HG02938 (cell line): ENCODE results near the gene B4GALT7.
A peak's percentile ranks its signal among the peaks of the same experiment; 100 is the strongest.
"Not testable (repeated sequence)": the region's sequence is repeated elsewhere in the genome, so short reads cannot be mapped to it uniquely, and the experiment has no call there.

ENCODE experiments used
- ATAC-seq: cut with Tn5 transposase; IDR thresholded peaks from one replicate; pipeline ENCODE4 v1.9.1; 2021; ENCODE audit warnings: mild to moderate bottlenecking, moderate library complexity; ENCODE audit not compliant: unreplicated experiment

B4GALT7 gene, protein sequence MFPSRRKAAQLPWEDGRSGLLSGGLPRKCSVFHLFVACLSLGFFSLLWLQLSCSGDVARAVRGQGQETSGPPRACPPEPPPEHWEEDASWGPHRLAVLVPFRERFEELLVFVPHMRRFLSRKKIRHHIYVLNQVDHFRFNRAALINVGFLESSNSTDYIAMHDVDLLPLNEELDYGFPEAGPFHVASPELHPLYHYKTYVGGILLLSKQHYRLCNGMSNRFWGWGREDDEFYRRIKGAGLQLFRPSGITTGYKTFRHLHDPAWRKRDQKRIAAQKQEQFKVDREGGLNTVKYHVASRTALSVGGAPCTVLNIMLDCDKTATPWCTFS

DNA sequence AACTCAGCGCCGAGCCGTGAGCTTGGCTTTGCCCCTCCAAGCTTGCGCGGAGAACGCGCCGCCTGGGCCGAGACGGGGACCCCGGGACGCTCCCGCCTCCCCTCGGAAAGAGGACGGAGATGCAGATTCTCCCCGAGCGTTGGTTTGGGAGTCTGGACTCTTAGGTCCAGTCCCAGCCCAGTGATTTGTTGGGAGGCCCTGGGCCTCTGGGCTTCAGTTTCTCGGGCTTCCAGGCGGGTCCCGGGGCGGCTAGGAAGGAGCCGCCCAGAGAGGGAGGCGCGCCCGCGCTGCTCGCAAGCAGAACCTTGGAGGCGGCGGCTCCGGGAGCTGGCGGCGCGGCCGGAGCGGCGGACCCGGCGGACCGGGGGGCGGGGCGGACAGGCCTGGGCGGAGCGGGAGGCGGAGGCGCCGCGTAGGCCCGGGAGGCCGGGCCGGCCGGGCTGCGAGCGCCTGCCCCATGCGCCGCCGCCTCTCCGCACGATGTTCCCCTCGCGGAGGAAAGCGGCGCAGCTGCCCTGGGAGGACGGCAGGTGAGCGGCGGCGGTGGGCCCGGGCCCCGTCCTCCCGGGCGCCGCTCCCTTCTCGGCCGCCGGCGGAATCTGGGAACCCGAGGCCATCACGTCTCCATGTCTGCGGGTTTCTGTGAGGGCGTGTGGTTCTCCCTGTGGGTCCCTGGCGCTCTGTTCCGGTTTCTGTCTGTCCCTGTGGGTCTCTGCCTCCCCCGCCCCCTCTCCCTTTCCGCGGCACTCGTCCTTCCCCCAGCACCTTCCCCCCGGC lies at the start of gene B4GALT7:
Gene B4GALT7 (plus strand): TSS at position 402 of the 777 bp plus-strand sequence. CDS start 79 bp downstream, at position 481.
- ATAC-seq, result peak; percentile 79

DNA sequence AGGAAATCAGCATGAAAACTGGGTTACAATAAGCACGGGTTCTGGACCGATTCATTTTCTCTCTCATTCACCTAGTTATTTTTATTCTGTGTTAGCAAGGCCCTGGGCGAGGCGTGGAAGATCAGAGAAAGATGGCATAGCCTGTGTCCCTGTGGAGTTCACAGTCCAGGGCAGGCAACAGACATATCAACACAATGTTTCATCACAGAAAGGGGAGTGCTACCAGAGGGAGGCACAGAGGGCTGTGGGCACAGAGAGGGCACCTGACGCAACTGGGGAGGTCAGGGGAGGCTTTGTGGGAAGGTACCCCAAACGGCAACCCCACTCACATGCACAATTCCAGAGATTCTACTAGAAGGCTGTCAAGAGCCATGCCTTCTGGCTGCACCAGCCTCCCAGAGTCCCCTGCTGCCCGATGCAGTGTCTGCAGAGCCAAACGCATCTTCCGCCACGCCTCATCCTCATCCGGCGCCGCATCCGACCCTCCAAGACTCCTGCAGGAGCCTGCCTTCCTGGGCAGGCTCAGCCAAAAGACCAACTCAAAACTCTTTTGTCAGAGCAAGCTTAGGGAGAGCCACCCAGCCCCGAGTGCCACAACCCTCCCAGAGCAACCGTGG lies 47.0 kb upstream of the B4GALT7 start:
- ATAC-seq, result no peak

DNA sequence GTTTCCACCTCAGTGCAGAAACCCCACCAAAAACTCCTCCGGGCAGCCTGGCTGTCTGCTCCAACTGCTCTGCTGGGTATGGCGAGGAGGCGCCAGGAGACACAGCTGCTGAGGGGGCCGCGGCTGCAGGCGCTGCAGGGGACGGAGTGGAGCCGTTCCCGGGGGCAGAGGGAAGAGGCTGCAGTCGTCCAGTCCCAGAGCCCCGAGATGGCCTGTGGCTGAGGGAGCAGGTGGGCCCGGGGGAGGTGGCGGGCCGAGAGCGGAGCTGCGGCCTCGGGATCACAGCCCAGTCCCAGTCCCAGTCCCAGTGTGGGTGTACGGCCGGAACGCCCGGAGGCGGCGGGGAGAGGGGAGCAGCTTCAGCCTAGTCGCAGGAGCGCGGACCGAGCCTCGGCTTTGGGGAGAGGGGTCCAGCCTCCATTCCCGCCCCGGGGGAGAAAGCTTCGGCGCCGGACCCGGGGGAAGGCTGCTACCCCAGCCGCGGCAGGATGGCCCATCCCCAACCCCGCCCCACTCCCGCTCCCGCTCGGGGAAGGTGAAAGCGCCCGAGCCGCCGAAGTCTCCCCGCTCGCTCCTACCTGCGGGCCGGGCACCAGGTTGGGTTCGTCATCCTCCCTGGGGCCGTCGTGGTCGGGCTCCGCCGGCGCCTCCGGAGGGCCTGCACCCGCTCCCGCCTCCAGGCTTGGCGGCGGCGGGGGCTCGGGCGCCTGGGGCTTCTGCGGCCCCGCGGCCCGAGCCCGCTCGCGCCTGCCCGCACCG lies 46.1 kb upstream of the B4GALT7 start:
- ATAC-seq, result peak; percentile 46

DNA sequence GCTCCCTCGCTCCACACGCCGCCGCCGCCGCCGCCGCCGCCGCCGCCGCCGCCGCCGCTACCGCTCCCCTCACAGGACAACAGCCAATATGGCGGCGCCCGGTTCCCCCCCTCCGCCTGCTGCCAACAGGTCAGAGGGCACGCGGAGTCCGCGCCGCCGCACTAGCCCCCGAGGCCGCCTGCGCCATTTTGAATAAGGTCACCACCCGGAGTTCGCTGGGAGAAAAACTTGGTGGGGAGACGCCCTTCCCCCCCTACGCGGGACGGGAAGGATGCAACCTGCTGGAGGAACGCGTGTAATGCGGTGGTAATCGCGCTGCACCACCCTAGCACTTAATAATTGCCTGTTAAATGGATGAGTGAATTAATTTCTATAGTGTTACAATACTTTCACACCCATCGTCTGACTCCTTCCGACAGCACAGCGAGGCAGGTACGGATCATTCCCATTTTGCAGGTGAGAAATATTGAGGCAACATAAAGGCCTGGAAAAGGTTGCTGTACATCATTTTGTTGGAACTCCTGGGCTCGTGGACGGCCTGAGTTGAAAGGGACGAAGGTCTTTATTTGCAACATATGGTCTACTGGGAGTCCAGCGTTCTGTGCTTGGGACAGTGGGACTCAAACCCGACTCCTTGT lies 45.3 kb upstream of the B4GALT7 start, which contains the start of gene FAM193B:
Gene FAM193B (minus strand): TSS at position 90 of the 638 bp plus-strand sequence. CDS start 105 bp downstream, outside the sequence.
- peak; percentile 83 for ATAC-seq

DNA sequence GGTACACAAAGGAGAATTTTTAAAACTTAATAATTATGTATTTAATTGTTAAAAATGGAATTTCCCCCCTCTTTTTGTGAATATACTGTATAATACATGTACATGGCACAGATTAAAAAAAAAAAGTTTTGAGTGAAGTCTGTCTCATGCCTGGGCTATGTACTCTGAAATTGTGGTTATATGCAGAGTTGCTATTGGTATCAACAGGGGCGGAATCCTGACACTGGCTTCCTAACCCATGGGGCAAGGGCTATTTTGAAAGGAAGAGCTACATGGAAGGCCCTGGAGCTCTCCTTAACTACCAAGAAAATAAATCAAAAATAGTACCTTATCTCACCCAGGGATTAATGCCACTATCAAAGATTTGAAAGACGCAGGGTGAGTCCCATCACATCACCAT lies 44.7 kb upstream of the B4GALT7 start:
- ATAC-seq, result no peak

DNA sequence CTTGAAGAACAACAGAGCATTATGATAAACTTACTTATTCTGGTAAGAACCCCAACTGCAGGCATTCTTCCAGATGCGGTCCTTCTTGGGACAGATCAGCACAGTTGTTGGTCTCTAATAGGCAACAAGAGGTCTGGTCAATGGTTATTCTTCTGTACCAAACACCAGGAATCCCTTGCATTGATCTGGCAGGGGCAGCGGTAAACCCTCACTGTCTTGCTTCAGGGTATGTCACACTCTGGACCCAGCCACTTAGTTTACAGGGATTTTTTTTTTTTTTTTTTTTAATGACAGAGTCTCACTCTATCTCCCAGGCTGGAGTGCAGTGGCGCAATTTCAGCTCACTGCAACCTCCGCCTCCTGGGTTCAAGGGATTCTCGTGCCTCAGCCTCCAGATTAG lies 44.3 kb upstream of the B4GALT7 start:
- ATAC-seq, result no peak

DNA sequence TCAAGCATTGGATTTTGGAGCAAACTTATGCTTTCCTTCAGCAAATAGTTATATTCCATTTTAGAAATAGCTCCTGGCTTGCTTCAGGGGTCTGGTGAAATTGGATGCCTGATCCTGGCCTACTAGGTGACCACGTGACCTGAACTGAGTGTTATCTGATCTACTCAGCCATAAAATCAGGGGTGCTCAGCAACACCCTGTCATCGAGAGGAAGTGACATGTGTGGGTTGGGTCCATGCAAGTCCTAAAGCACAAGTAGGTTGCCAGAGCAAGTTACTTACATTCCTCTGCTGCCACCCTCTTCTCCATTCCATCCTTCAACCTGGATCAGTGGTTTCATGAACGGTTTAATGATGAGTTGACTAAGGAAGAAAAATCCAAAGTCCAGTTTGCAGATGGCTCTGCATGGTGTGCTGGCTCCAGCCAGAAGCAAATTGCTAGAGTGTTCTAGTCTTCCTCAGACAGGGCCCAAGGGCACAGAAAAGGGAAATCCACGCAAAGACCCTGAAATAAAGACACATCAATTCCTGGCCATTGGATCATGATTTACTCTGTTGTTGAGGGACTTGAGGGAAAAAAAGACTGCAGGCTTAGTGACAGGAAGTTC lies 42.8 kb upstream of the B4GALT7 start:
- ATAC-seq, result no peak

DNA sequence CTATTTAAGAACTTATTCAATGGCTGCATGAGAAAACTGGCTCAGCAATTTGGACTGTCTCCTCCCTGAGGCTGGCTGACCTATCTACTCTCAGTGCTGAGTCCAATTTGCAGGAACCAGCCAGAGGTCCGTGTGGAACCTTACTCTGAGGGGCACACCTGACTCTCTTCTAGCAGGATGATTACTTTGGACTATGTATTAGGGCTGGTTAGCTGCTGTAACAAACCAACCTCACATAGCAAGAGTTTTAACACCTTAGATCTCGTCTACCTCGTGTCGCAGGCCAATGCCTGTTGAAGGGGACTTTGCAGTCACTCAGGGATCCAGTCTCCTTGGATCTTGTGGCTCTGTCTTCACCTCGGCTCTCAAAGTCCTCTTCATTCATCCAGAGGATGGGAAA lies 42.1 kb upstream of the B4GALT7 start:
- ATAC-seq, result no peak

DNA sequence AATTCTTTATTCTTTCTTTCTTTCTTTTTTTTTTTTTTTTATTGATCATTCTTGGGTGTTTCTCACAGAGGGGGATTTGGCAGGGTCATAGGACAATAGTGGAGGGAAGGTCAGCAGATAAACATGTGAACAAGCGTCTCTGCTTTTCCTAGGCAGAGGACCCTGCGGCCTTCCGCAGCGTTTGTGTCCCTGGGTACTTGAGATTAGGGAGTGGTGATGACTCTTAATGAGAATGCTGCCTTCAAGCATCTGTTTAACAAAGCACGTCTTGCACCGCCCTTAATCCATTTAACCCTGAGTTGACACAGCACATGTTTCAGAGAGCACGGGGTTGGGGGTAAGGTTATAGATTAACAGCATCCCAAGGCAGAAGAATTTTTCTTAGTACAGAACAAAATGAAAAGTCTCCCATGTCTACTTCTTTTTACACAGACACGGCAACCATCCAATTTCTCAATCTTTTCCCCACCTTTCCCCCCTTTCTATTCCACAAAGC lies 40.4 kb upstream of the B4GALT7 start:
- ATAC-seq, result not testable (repeated sequence)

DNA sequence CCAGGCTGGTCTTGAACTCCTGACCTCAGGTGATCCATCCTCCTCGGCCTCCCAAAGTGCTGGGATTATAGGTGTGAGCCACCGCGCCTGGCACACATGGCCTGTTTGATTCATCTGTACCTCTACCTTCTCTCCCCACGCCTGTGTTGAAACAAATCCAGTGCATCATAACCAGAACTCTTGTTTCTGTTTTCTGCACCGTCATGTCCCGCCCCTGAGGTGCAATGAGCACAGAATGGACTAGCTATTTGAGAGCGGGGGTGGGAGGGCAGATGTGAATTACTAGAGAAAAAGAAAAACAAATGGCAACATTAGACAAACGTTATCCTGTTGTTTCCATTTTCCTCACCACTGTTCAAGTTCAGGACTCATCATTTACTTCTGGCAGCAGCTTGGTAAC lies 34.9 kb upstream of the B4GALT7 start:
- ATAC-seq, result no peak

DNA sequence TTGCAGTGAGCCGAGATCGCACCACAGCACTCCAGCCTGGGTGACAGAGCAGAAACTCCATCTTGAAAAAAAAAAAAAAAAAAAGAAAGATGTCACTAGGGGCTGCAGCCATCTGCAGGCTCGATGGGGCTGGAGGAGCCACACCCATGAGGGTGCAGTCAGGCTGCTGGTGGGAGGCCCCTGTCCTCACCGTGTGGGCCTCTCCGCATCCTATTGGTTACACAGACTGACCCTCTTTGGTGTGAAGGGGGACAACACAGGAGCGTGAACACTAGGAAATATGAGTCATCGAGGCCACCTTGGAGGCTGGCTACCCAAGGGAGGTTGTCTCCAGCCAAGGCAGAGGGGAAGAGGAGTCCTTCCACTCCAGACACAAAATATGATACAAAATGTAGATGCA lies 31.6 kb upstream of the B4GALT7 start:
- no peak for ATAC-seq

DNA sequence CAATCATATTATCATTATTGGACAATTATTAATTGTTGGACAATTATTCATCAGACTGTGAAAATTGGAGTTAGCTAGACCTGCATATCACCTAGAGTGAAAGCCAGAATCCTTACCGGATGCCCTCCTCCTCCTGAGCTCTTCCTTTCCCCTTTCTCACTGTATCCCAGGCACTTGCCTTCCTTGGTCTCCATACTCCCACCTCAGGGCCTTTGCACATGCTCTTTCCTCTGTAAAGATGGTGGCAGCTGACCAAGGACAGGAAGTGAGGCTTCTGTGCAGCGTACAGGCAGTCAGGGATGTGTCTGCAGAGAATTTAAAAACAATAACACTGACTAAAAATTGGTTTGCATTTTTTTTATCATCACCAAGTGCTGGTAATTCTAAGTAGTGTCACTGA lies 30.0 kb upstream of the B4GALT7 start:
- no peak for ATAC-seq

DNA sequence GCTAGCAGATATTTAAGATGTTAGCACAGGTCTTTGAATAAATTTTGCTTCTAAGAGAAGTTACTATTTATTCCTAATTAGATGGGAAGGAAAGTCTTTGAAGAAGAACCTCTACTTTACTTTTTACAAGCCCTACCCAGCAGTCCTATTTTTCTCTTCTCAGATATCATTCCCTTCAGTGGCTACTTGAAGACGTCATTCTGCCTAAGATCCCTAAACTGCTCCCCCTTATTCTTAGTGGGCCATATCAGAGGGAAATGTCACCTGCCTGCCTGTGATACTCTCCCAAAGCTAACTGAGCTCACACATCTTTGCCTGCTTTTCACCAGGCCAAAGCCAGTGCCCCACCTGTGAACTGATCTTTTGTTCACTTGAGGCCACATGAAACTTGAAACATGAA lies 24.4 kb upstream of the B4GALT7 start:
- ATAC-seq, result no peak

DNA sequence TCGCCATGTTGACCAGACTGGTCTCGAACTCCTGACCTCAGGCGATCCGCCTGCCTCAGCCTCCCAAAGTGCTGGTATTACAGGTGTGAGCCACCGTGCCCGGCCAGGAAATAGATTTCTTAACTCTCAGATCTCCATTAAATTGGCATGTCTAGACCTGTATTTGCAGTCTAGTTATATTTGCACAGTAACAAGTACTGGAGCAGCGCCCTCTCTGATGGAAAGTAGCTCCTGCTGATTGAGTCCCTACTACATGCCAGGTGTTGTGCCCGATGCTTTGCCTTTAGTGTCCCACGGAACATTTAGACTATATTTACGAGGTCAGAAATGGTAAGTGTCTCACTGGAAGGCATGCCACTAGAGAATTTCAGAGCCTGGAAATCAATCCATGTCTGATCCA lies 23.8 kb upstream of the B4GALT7 start:
- no peak for ATAC-seq

DNA sequence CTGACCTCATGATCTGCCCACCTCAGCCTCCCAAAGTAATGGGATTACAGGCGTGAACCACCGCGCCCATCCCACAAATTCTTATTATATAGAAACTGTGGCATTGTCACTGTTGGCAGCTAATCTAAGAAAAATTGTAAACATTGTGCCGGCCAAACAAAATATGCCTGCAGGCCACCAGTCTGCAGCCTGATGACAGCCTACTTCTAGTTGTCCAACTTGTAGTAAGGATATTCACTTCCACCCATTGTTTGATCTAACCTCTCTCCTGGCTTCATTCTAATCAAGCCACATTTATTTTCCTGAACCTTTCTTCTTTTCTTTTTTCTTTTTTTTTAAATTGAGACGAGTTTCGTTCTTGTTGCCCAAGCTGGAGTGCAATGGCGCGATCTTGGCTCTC lies 21.6 kb upstream of the B4GALT7 start:
- no peak for ATAC-seq

DNA sequence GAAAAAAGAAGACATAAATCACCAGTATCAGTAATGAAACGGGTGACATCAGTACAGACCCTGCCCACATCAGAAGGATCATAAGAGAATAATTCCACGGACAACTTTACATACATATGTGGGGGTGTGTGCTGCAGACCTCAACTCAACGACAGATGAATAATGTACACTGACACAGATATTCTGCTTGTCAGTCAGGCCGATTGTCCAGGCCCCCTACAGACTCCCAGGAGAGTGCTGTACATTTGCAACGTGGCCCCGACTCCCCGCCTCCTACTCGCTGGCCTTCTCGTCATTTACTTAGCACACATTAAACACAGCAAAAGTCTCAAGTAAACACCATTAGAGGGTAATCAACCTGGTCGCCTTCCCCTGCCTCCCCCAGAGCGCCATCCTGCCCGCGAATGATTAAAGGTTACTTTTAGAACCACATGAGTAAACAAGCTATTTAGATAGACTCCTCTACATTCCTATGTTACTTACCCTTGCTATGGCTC lies 11.5 kb upstream of the B4GALT7 start:
- no peak for ATAC-seq

DNA sequence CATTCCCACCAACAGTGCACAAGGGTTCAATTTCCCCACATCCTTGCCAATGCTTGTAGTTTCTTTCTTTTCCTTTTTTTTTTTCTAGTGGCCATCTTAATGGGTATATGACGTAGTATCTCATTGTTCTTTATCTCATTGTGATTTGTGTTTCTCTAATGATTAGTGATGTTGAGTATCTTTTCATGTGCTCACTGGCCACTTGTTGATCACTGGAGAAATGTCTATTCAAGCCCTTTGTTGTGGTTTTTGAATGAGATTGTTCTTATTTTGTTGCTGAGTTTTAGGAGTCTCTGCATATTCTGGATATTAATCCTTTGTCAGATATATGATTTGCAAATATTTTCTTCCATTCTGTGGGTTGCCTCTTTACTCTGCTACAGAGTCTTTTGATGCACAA lies 9.5 kb upstream of the B4GALT7 start:
- no peak for ATAC-seq

DNA sequence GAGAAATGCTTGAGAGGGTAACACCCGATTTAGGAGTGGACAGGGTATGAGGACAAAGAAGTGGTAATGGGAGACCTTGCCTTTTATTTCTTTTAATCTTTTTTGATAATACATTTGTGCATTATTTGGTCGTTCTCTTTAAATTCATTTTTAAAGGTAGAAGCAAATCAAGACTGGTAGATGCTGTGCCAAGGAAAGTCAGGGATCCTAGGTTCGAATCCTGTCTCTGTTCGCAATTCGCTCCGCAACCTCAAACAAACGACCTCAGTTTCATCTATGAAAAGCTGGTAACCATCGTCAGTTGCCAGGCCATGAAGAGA lies 8.3 kb upstream of the B4GALT7 start:
- no peak for ATAC-seq

DNA sequence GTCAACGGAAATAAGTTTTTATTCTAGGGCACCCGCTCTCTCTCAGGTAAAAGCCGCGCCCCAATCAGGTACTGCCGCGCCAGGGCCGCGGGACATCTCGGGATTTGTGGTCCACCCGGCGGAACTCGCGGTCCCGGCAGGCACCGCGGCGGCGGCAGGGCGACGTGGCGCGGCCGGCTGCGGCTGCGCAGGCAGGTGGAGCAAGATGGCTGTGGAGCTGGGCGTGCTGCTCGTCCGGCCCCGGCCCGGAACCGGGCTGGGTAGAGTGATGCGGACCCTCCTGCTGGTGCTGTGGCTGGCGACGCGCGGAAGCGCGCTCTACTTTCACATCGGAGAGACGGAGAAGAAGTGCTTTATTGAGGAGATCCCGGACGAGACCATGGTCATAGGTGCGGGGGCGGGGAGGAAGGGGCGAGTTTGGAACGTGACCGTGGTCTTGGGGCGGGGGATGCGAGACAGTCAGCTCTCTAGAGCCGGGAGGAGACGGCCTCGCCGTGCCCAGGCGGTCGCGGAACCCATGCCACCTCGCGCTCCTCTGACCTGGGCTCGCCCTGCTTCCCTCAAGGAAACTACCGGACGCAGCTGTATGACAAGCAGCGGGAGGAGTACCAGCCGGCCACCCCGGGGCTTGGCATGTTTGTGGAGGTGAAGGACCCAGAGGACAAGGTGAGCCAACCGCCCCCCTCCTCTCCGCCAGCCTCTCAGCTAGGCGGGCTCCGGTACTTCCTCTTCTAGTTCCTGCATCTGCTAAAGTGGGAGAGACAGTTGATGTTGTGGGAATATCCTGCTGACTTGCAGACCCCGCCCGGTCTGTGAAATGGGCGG lies 7.7 kb upstream of the B4GALT7 start, which contains the start of gene TMED9:
Gene TMED9 (plus strand): TSS at position 194 of the 825 bp plus-strand sequence. CDS start 12 bp downstream, at position 206.
- peak; percentile 86 for ATAC-seq
